NCI-H2227 treated with DMSO at 0.1 percent for 48 hours (cell line): ENCODE measurements around the gene CDHR2.

Experiments
- DNase-seq: peaks from one replicate; lab custom pipeline; 2025; lab: John Stamatoyannopoulos, UW

The CDHR2 gene

GRCh38 chr5:176620333-176620981, 71.3 kb downstream of the CDHR2 start:
- no peak for DNase-seq

- no peak for DNase-seq
Observed at GRCh38 chr5:176621661-176622079, 72.5 kb downstream of the CDHR2 start.

DNA sequence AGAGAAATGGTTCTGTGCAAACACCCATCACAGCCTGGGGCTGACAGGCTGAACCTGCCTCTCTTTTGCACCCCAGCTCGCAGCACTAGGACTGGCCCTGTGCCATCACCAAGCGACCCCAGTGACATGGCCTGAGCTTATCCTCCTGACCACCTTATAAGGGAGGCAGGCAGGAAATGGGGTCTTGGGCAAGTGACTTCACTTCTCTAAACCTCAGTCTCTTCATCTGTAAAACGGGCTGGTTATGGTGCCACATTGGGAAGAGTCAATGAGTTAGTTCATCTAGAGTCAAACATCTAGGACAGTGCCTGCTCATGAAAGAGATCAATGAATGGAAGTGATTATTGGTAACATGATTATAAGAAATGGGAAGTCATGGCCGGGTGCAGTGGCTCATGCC, 75.0 kb downstream of the CDHR2 start:
- no peak for DNase-seq

DNA sequence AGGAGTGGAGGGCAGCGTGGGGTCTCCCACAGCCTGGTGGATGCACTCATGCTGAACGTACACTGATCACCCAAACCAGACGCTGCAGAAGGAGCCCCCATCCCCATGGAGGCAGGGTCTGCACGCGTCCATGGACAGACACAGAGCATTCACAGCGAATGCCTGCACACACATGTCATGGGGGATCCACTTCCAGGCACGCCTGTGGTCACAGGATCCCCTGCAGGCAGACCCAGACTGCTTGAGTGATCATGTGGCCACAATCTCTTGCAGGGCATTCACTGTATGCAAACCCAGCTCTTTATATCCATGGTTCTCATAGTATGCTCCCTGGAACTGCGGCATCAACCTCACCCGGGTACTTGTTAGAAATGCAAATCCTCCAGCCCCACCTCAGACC, 75.8 kb downstream of the CDHR2 start:
- DNase-seq = no peak

DNA sequence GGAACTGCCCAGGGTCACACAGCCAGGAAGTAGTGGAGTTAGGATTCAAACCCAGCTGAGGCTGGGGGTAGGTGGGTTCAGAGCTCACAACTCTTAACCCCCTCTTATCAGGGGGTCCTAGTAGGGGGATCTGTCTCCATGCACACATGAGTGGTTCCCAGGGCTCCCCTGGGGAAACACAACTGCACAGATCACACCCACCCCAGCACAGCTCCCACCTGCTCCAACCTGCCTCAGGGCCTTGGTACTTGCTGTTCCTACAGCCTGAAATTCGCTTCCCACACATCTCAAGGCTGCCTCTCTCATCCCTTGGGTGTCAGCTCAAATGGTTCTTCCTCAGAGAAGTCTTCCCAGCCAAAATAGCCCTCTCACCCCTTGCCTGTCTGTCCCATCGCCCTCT, 76.4 kb downstream of the CDHR2 start:
- no peak for DNase-seq

DNA sequence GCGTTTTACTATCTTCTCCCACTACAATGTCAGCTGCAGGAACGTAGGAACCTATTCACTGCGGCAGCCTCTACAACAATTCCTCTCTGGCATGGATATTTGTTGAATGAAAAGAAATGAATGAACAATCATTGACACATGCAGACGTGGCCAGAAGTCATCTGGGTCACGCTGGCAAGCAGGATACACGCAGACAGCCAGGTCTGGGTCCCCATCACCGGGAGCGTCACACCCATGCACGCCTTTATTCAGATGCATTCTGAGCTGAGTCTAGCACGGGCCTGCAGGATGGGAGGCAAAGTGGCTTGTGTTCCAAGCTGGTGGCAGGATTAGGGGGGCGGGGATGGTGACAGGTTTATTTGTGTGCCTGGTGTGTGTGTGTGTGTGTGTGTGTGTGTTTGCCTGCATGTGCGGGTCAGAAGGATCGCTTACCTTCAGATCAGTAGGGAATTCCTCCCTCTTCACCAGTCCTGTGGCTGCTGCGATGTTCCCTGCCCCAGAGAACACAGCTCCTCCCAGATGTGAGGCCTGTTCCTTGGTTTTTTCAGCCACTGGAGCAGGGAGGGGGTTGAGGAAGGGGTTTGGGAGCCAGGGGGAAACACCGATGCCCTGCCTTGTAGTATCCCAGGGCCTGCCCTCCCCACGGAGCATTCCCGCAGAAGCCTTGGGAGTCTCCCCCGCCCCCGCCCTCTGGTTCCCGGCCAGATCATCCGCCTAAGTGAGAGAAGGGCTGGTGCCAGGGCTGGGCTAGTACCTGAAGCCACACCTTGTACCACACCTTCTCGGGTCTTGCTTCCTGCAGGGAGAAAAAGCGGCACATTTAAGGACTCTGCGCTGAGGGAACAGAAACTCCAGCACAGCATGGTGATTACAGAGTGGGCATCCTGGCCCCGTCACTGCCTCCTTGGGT, 77.1 kb downstream of the CDHR2 start:
- DNase-seq = no peak

GRCh38 chr5:176626876-176627236, 77.7 kb downstream of the CDHR2 start:
- no peak for DNase-seq

DNA sequence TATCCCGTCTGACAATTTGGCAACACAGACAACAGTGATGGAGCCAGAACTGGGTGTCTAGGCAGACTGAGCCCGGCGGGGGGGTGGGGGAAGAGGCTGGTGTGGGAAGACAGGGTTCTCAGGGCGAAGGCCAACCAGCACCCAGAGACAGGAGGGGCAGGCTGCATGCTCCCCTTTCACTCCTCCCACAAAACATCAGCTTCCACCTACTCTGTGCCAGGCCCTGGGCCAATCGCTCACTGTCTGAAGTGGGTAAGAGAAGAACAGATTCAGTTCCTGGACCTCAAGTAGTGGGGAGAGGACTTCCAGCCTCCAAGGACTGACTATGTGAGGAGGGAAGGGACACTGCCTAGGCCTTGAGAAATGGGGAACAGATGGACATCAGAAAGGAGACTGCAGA, 78.4 kb downstream of the CDHR2 start:
- no peak for DNase-seq

GRCh38 chr5:176628406-176629228, 79.5 kb downstream of the CDHR2 start:
- no peak for DNase-seq

DNA sequence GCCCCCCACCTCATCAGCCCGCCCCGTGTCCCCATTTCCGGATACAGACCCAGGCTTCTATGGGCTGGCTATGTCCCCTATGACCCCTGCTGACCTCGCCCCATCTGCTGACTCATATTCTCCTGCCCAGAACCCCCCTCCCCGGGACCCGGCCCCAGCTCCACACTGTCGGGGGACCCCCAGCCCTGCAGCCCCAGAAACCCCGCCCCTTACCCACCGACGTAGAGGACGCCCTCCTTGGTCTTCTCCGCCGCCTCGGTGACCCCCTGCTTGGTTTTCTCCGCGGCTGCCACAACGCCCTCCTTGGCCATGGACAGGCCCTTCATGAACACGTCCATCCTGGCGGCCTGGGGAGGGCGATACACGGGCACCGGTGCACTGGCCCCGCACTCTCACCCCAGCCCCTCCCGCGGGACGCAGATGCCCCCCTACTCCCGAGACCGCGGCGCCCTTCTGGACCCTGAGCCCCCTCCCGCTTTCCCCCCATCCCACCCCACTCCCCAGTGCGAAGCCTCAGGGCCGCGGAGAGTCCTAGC, 80.2 kb downstream of the CDHR2 start:
- DNase-seq = no peak

DNA sequence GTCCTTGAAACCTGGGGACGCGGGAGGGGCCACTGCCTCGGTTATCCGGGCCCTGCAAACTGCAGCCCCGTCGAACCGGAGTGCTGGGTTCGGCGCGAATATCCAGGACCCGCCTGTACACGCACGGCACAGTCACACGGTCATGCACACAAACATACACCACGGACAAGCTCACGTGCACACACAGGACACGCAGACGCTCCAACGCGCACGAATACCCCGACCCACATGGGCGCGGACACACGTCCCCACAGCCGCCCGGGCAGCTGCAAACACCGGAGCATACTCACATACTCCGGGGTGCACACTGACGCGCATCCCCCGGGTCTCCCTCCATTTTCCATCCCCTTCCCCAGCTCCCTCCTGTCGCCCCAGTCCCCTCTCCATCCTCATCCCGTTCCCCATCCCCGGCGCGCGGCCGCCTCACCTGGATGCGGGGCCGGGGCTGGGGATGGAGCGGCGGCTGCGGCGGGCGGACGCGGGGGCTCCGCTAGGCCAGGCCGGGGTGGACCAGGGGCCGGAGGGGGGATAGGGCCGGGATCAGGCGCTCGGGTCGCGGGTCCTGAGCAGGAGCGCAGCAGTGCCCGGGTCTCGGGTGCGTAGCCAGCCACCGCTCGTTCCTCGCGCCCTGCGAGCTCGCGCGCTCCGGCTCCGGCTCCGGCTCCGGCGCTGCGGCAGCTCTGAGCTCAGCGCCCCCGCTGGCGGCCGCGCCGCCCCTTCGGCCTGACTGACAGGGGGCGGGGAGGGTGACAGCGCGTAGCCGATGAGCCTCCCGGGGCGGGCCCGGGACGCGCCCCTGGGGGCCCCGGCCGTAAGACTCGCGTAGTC, 80.9 kb downstream of the CDHR2 start, which contains the start of the genes EIF4E1B and SNCB:
EIF4E1B (plus strand) TSS at position 823 of the 828 bp plus-strand sequence. CDS start 12,113 bp downstream, outside the sequence.
SNCB (minus strand) TSS at position 682 of the 828 bp plus-strand sequence. CDS start 880 bp downstream, outside the sequence.
- DNase-seq = no peak

DNA sequence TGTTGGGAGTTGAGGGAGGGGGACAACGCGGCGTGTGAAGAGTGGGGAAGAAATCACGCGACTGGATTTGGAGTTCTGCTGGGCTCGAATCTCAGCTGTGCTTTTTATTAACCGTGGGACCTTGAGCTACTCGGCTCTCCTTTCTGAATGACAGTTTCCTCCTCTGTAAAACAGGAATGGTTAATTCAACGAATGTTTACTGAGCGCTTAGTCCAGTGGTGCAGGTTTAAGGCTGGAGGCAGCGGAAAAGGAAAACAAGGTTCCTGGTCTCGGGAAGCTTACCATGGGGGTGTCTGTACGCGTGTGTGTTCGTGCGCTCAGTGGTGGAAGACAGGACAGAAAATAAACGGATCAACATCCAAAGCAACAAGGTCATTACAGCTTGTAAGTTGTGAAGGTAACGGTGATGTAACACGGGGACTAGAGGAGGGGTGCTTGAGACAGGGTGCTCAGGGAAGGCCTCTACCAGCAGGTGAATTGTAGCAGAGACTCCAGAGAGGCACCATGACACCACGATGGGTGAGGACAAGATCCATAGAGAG, 81.6 kb downstream of the CDHR2 start:
- no peak for DNase-seq

GRCh38 chr5:176631383-176632200, 82.5 kb downstream of the CDHR2 start:
- DNase-seq = no peak

DNA sequence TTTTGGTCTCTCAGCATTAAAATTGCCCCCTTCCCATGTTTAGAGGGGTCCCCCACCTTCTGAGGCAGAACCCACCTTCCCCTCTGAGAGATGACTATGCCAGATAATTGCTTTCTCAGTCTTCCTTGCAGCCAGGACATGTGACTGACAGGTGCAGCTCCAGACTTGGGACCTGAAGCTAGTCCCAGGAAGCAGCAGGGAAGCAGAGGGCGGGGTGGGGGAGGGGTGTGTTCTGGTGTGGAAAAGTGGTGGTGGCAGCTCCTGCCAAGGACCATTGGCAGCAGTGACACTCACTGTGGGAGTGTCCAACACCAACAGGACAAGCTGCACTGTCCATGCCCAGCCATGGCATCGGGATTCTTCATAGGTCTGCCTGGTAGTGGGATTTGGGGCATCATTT, 83.6 kb downstream of the CDHR2 start:
- no peak for DNase-seq

DNA sequence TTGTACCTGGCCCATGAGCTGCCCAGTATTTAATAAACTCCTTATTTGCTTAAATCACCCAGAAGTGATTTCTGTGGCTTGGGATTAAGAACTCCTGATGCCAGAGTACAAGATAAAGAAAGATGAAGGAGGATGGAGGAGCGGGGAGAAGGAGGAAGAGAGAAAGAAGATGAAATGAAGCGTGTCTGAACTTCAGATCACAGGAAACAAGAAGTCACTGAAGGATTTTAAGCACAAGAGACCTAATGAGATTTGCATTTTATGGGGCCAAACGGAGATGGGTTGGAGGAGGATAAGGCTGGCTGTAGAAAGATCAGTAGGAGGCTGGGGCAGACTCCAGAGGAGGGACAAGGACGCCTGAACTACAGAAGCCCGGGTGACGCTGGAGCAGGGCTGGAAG, 84.5 kb downstream of the CDHR2 start:
- no peak for DNase-seq

- no peak for DNase-seq
Observed at GRCh38 chr5:176636426-176636825, 87.3 kb downstream of the CDHR2 start.

DNA sequence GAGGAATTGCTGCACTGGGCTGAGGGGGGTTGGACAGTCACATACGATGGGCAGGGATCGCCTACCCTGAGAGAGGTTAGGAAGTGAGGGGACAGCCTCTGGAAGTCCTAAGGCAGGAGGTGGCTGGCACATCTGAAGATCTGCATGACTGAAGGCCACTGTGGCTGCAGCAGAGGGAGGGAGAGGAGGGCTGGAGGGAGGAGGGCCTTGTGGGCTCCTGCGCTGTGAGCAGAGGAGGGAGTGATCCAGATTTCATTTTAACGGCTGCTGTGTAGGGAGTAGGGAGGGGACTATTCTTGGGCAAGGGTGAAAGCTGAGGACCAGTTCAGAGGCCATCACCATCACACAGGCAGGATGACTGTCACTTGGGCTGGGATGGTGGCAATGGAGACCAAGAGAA, 88.4 kb downstream of the CDHR2 start:
- no peak for DNase-seq

- DNase-seq = no peak
Observed at GRCh38 chr5:176638437-176638836, 89.3 kb downstream of the CDHR2 start.

DNA sequence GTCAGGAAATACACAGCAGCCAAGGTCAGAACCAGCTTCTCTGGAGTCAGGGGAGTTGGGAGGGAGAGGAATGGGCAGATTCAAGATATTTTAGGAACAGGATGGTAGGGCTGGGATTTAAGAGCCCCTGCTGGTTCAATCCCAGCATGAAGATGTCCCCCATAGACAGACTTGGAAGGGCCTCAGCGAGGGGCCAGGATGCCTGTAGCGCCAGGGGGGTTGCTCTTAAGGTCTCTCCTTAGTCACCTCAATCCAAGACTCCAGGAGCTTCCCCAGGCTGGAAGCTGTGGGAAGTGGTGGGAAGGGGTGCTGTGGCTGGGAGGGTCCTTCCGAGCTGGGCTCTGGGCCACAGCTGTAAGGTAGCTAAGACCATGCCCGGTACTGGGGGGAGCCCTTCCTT, 90.1 kb downstream of the CDHR2 start:
- DNase-seq = no peak

DNA sequence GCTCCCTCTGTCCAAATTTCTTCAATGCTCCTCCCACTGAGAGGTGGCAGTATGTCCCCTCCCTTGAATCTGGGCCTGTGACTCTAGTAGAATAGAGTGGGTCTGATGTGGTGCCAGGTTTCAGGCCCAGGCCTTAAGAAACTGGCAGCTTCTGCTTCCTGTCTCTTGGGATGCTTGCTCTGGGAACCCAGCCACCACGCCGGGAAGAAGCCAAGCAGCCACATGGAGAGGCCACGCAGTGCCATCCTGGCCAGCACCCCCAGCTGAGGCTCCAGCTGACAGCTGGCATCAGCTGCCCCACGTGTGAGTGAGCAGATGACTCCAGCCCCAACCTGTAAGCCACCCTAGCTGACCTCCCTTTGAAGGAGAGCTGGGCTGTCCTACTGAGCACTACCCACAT, 90.8 kb downstream of the CDHR2 start:
- no peak for DNase-seq
